Raji (cell line): Measurements from ENCODE around the gene FAM200C.

Source experiments
- POLR2A ChIP-seq: IDR thresholded peaks from 2 replicates; pipeline ENCODE4 v1.6.1; 2011; ENCODE audit warnings: low read depth, low read length, control low read depth; ENCODE audit not compliant: insufficient read depth

The FAM200C gene

DNA sequence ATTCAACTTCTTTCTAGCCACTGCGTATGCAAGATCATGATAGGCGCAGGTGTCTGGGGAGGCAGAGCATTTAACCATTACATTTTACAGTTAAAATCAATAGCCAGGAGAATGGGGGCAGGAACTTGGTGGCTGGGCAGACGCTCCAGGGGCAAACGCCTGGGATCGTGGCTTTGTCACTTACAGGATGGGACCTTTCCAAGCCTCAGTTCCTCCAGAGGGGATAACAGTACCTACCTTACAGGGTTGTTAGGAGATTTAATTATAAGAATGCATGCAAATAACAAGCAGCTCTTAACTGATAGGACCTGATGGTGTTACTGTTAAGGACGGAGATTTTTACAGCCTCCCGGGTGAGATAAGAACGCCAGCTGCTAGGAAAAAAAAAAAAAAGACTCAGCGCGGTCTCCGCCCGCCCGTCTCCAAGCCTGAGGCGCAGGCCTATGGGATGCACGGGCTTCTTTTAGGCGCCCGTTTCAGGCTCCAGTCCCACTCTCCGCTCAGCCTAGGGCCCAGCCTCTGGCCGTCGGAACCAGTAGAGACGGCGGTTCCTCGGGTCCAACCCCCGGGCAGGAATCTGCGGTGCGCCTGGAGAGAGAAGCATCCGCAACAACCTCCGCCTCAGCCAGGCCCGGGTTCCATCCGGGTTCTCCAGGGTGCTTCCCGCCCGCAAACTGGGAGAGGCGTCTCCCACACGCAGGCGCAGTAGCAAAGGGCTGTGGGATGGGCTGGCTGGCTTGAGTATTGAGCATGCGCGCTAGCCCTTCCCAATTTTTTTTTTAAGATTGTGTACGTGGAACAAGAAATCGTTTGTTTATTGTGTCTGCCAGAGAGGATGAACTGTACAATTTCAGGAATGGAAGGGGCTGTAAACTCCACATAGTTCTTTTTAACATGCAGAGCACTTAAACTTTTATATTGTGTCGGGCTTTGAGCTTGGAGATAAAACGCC, at the start of gene FAM200C:
Gene FAM200C, minus strand, starts transcription at position 653 of the 952 bp plus-strand sequence. CDS start 4,564 bp downstream, outside the sequence.
- peak; percentile 89 for TF ChIP-seq POLR2A

DNA sequence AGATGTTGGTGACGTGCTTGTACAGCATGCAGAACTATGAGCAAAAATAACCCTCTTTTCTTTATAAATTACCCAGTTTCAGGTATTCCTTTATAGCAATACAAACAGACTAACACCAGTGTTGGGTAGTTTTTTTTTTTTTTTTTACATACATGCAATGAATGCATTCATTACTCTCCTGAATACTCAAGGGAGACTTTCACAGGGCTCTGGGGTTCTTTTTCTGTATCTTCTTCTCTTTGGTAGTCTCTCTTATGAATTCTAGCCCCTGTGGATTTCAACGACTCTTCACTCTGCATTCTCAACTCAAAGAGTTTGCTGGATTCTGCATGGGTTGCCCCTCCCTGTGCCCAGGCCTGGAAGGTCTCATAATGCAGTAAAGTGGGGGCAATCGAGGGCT, 49.6 kb upstream of the FAM200C start:
- TF ChIP-seq POLR2A, result no peak

DNA sequence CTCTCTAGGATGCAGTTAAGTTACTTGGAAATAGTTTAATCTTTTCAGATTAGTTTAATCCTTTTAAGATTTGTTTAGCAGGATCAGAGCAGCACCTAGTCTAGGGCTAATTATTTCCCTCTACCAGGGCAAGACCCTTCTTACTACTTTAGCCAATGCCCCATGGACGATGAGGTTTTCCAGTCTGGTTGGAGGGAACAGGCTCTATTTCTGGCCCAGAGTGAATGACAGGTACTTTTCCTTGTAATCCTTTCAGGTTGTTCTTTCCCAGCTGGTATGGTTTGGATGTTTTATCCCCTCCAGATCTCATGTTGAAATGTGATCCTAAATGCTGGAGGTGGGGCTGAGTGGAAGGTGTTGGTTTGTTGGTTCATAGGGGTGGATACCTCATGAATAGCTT, 49.0 kb upstream of the FAM200C start:
- no peak for TF ChIP-seq POLR2A

DNA sequence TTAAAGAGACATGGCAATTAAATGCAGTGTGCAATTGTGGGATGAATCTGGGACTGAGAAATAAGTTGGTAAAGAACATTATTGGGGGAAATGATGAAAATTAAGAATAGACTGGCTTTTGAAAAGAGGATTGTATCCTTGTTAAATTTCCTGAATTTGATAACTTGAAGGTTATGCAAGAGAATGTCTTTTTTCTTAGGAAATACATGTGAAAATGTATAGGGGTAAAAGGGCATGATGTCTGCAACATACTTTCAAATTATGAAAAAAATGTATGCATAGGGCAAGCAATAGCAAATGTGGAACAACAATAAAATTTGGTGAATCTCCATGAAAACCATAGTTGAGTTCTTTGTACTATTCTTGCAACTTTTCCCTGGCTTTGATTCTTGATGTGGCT, 45.9 kb upstream of the FAM200C start:
- no peak for TF ChIP-seq POLR2A

DNA sequence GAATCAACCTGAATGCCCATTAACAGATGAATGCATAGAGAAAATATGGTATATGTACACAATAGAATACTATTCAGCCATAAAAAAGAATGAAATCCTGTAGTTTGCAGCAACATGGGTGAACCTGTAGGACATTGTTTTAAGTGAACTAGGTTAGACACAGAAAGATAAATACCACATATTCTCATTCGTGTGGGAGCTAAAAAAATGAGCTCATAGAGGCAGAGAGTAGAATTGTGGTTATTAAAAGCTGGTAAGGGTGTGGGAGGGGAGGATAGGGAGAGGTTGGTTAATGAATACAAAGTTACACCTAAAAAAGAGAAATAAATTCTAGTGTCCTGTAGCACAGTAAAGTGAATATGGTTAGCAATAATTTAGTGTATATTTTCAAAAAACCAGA, 45.3 kb upstream of the FAM200C start:
- no peak for TF ChIP-seq POLR2A

DNA sequence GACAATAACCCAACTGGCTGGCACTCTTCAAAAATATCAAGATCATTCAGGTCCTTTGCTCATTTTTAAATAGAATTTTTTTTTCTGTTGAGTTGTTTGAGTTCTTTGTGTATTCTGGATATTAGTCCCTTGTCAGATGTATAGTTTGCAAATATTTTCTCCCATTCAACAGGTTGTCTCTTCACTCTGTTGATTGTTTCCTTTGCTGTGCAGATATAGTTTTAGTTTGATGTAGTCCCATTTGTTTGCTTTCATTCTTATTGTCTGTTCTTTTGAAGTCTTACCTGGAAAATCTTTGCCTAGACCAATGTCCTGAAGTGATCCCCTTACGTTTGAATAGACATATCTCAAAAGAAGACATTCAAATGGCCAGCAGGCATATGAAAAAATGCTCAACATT, 44.6 kb upstream of the FAM200C start:
- TF ChIP-seq POLR2A, result no peak

DNA sequence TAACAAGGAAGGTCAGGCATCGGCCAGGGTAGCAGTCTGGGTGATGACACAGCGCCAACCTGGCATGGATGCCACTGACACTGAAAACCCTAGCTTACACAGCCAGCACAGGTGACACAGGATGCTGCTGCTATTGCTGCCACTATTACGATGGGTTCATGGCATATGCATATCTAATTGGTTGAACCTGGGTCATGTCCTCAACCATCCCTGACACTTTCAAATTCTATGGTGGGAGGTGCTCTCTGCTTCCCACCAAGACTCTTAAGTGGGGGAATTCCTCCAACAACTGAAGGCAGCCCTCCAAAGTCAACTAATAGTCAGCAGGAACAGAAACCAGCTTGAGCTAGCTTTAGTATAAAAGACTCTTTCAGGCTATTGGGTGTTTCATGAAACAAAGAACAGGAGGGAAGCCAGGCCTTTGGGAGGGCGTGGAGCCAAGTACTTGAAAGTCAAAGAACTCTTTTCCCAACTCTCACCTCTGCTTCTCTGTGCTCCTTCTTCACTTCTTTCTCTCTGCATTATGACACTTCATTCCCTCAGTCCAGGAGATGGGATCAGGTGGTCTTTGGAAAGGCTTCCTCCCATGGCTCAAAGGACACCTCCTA, 43.1 kb upstream of the FAM200C start:
- no peak for TF ChIP-seq POLR2A

DNA sequence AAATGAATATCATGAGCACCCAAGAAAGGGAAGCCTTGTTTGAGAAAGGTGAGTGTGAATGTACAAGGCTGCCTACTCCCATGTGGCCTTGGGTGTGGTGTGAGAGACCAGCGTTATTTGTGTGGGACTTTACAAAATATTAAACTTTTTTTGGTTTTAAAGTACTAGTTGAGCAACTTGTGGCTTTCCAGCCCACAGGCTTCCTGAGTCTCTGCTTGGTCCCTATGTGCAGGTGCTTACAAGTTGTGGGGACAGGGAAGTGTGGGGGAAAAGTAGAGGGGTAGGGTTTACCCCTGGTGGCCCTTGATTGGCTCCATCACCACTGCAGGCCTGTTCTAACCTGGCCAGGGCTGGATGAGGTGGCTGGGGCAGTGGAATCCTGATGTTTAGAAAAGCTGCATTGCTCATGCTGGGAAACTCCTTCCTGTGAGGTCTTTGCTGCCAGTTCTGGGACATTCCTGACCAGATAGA, 41.5 kb upstream of the FAM200C start:
- TF ChIP-seq POLR2A, result no peak

DNA sequence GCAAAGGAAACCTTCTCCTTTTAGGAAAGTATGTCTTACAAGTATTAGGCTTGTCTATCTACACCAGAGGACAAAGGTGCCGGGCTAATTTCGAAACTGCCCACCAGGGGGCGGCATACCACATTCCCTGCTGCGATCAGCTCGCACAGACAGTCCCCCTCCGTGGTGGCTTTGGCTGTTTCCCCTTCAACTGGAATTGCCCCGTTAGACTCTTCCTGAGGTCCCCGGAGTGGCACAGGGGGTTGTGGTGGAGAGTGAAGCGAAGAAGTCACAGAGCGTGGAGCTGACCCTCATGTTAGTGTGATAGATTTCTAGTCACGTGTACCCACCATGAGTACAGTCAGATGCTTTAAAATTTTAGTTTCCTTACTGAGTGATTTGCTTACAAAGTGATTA, 39.3 kb upstream of the FAM200C start:
- TF ChIP-seq POLR2A, result peak; percentile 22; the same call in 1 of the 2 replicates

DNA sequence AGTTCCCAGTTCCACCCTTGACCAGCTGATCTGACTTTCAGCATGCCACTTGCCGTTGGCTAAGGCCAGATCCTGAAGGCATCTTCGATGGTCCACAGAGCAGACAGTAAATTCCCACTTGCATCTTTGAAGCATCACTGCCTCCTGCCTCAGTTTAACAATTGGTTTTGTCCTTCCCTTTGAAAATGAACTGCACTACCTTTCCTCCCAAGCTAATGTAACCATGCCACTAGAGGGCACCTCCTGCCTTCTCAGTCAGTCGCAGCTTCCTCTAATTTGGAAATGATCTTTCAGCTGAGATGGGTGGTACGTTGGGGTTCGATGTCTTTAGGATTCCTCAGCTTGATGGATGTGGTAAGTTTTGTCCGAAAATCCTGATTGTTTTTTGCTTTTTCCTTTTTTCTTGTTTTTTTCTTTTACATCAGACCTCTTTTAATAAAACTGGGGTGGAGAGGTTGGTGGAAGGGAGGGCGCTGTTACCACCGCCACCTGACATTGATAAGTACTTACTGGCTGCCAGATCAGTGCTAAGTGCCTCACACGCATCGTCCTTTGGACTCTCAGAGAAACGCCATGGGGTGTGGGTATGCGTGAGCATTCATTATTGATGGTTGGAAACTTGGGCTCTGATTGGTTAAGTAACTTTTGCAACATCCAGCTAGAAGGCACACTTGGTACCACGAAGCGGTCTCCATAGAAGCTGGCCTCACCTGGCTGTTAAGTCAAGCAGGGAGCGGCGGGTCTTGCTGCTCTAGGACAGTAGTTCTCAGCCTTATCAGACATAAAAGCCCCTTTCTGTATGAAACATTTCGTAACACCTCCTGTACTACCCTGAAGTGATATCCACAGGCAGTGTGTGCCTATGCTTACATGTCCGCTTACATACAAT, 38.7 kb upstream of the FAM200C start:
- no peak for TF ChIP-seq POLR2A

DNA sequence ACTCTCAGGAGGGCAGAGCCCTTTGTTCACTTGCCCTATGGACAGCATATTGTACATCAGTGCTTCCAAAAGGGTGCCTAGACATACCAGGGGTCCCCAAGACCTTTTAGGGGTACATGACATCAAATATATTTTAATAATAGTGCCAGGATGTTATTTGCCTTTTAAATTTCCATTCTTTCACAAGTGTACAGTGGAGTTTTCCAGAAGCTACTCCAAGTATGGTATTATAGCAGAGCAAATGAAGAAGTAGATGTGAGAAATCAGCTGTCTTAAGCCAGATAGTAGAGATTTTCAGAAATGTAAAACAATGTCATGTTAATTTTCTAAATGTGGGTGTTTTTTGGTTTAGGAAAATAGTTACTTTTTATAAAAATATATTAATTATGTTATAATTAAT, 37.4 kb upstream of the FAM200C start:
- TF ChIP-seq POLR2A, result no peak

DNA sequence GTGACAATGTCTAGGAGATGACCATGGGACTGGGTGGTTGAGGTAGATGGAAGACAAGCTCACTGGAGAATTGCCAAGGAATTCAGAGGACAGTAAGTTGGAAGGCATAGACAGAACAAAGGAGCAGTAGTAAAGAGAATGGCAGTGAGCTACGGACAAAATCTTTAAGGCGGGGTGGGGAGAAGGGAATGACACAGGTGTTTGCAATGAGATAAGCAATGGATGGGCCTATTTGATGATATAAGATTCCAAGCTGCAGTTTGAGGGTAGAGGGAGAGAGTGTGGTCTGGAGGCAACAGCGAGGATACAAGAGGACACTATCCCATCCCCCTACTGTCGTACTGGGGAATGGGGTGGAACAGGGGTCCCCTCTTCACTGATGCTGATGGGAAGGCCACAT, 36.2 kb upstream of the FAM200C start:
- TF ChIP-seq POLR2A, result no peak

DNA sequence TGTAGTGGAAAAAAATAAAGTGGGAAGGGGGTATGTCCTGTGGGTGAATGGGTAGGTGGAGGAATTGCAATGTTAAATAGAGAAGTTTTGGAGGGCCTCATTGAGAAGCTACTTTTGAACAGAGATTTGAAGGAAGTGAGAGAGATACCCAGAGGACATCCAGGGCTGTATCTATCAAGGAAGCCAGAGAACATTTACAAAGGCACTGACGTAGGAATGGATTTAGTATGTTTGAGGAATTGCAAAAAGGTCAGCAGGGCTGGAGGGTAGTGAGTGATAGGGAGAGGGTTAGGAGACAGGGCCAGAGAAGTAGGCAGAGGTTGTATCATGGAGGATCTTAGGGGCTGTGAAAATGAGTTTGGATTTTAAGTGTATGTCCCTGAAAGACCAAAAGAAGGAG, 35.7 kb upstream of the FAM200C start:
- TF ChIP-seq POLR2A, result no peak

DNA sequence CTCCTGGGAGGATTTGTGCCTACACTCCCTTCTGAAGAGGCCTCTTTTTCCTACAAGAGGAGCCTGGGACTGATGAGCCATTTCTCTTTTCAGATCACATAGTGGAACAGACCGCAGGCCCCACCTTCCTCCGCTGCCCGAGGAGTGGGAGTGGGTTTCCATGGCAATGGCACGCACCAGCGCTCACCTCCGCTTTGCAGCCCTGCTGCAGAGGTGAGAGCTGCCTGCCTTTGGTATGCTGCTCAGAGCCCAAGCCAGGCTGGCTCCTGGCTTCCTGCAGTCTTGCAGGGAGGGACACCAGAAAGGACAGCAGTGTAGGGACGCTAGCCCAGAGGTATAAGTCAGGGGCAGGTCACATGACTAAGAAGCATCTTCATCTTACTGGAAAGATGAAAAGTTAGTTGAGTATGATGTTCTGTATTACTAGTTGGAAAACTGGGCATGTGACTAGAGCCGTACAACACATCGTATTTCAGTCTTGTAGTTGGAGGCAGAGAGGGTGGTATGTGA, 34.2 kb upstream of the FAM200C start:
- 0 out of 2 replicates have a peak, but pooled peaks have one; percentile 23 for TF ChIP-seq POLR2A

DNA sequence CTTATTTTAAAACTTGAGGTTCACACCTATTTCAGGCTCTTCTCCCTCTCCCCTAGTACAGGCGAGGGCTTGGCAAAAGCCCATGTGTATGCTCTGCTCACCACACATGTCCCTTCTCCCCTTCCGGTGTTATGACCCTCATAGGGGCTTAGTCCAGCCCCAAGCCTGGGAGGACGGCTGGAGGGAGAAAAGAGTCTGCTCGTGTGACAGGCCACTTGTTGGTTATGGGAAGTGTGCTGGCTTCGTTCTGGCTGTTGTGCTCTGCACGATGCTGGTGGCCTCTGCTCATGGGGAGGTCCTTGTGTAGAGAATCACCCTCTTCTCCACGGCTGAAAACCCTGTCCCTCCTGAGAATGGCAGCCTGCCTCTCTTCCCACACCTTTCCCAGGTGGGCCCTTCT, 32.9 kb upstream of the FAM200C start:
- no peak for TF ChIP-seq POLR2A

DNA sequence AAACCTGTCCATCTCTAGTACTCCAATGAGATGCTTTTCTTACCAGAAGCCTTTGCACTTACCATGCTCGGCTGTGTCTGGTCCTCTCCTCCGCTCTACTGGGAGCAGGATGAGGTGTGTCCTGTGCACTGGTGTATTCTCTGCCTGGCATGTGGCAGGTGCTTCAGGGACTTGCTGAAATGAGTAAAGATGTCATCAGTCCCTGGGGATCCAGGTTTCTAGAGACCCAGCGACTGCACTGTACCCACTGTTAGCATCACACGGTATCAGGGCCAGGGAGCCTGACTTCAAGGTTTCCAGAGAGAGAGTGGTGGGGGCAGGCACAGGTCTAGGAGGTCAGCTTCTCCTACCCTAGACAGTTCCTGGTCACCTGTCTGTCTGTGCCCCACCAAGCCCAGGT, 32.3 kb upstream of the FAM200C start:
- no peak for TF ChIP-seq POLR2A

DNA sequence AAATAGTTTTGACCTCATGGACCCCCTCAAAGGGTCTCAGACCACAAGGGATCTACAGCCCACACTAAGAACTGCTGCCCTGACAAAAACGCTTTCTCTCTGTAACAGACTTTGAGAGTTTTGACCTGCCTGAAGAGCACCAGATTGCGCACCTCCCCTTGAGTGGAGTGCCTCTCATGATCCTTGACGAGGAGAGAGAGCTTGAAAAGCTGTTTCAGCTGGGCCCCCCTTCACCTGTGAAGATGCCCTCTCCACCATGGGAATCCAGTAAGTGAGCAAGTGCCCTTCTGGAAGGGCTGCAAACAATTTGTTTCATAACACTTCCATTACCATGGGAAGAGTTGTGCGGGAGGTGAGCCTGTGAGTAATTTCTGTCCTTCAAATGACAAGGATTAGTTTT, 27.8 kb upstream of the FAM200C start:
- TF ChIP-seq POLR2A, result no peak
